Measurements from ENCODE around the gene AAMP.
"Not testable (repeated sequence)": the region's sequence is repeated elsewhere in the genome, so short reads cannot be mapped to it uniquely, and the experiment has no call there.

AAMP gene

GRCh38 chr2:218273908-218274249, 3.9 kb upstream of the AAMP start:
- no peak for DNase-seq

GRCh38 chr2:218273214-218273907, 3.4 kb upstream of the AAMP start:
- not testable (repeated sequence) for DNase-seq

- peak; percentile 77 for DNase-seq
Measured at GRCh38 chr2:218272531-218273212, 2.7 kb upstream of the AAMP start.

- no peak for DNase-seq
Measured at GRCh38 chr2:218271865-218272530, 2.1 kb upstream of the AAMP start.

- no peak for DNase-seq
Measured at GRCh38 chr2:218271487-218271797, 1.5 kb upstream of the AAMP start.

- no peak for DNase-seq
Measured at GRCh38 chr2:218270721-218271486, 967 bp upstream of the AAMP start.

GRCh38 chr2:218267259-218267658, 2.7 kb downstream of the AAMP start:
- DNase-seq = no peak

GRCh38 chr2:218266316-218266979, 3.5 kb downstream of the AAMP start:
- DNase-seq = no peak

GRCh38 chr2:218265626-218266025, 4.3 kb downstream of the AAMP start:
- DNase-seq = no peak

GRCh38 chr2:218264773-218265561, 5.0 kb downstream of the AAMP start:
- no peak for DNase-seq

- DNase-seq = no peak
Measured at GRCh38 chr2:218263817-218264641, 5.9 kb downstream of the AAMP start.

GRCh38 chr2:218262631-218263586, 7.0 kb downstream of the AAMP start:
- no peak for DNase-seq

GRCh38 chr2:218262237-218262600, 7.7 kb downstream of the AAMP start:
- no peak for DNase-seq

GRCh38 chr2:218261423-218262236, 8.3 kb downstream of the AAMP start:
- DNase-seq = no peak

- no peak for DNase-seq
Measured at GRCh38 chr2:218260742-218261422, 9.1 kb downstream of the AAMP start, which contains the start of gene GPBAR1. TSS of gene GPBAR1 (plus strand) at chr2:218261015. CDS start at chr2:218262725, 1,710 bp downstream.

GRCh38 chr2:218260166-218260565, 9.8 kb downstream of the AAMP start:
- no peak for DNase-seq

- no peak for DNase-seq
Measured at GRCh38 chr2:218259099-218259961, 10.6 kb downstream of the AAMP start.
